Esophagus (tissue), 2 donors: ENCODE measurements around the gene GIT2. TPM values are rescaled to one million over a fixed set of nuclear protein-coding genes. Genes with fewer than 3 reads are reported as not detected.

Source experiments
- H3K27ac ChIP-seq, 2 donors: one replicate each; pipeline ENCODE4 v1.5.1; 2013; ENCODE audit warnings: low read depth in 2 of 2, mild to moderate bottlenecking in 2 of 2, inconsistent platforms in 1 of 2, low read length in 1 of 2, moderate library complexity in 1 of 2
- H3K27me3 ChIP-seq, 2 donors: one replicate each; pipeline ENCODE4 v1.6.1; 2013; ENCODE audit warnings: low read length in 2 of 2, control low read depth in 1 of 2, mild to moderate bottlenecking in 1 of 2; ENCODE audit not compliant: insufficient read depth in 2 of 2, control insufficient read depth in 1 of 2
- H3K36me3 ChIP-seq, 2 donors: one replicate each; pipeline ENCODE4 v1.6.1; 2013; ENCODE audit warnings: low read length in 1 of 2; ENCODE audit not compliant: control insufficient read depth in 2 of 2, insufficient read depth in 2 of 2
- H3K4me1 ChIP-seq, 2 donors: one replicate each; pipeline ENCODE4 v1.6.1; 2013; ENCODE audit warnings: low read length in 1 of 2; ENCODE audit not compliant: control insufficient read depth in 2 of 2, insufficient read depth in 2 of 2
- H3K4me3 ChIP-seq, 2 donors: one replicate each; pipeline ENCODE4 v1.5.1; 2013; ENCODE audit warnings: low read length in 2 of 2, mild to moderate bottlenecking in 2 of 2, low read depth in 1 of 2, moderate library complexity in 1 of 2
- H3K9me3 ChIP-seq, 2 donors: one replicate each; pipeline ENCODE4 v1.6.1; 2013; ENCODE audit warnings: mild to moderate bottlenecking in 2 of 2, low read depth in 1 of 2, low read length in 1 of 2, moderate library complexity in 1 of 2; ENCODE audit not compliant: control insufficient read depth in 2 of 2, insufficient read depth in 1 of 2
- WGBS, 2 donors: extraction: QIAGEN DNeasy Blood & Tissue Kit; methylation state at CpG; one replicate each; pipeline ENCODE4 v1.1.7; 2013; 5-methylcytosine and 5-hydroxymethylcytosine counted together
- polyA plus RNA-seq, 2 donors: library from polyadenylated mRNA; stranded (reverse); fragments of 200-250 nt; gene quantifications; one replicate each; pipeline ENCODE4 v1.2.3, GENCODE V29; 2013
- donor health status: healthy with polysubstance abuse.
- donor health status: Bipolar disorder and iron deficiency.

Gene GIT2
- polyA plus RNA-seq, 2 donors = 7.4 to 10.6 TPM

DNA sequence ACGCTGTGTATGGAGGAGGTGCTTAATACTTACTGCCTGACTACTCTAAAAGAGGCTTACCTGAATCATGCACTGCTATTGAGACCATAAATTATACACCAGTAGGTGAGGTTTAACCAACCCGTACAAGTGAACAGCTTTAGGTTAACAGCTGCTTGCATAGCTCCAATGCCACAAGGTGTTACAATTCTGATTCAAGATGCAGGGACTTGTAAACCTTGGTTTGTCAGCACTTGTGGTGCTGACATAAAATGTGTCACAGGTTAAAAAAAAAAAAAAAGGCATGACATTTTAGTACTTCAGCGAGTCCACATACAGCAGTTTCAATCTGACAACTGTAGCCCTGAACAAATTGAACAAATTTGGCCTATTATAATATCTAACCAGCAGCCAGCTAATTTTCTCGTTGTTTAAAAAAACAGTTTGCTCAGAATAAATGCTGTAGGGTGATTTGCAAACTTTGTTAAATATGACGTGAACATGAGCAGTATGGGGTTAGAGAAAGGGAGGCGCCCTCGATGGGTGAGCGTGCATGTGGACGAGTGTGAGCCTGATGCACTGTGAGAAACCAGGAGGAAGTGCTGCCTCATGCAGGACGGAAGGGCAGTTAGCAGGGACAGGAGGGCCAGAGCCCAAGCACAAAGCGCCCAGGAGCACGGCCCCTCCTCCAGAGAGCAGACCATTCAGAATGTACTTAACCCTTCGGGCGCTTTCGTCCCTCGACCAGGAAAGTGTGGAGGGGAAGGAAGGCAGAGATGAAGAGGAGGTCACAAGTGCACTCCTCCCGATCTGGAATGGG, 51.4 kb downstream of the GIT2 start:
- H3K4me3 ChIP-seq = no peak overlapping the region
- H3K4me1 ChIP-seq = no peaks in the 10 kb centered on the region
- peaks cover 3 to 12% of the 10 kb centered on the region in 2 donors for H3K36me3 ChIP-seq
- WGBS, 2 donors = 64 to 67% methylated on average over 17 of the region's 17 CpGs
- H3K27ac ChIP-seq = no peak overlapping the region
- no peaks in the 10 kb centered on the region for H3K9me3 ChIP-seq
- H3K27me3 ChIP-seq = no peaks in the 10 kb centered on the region

DNA sequence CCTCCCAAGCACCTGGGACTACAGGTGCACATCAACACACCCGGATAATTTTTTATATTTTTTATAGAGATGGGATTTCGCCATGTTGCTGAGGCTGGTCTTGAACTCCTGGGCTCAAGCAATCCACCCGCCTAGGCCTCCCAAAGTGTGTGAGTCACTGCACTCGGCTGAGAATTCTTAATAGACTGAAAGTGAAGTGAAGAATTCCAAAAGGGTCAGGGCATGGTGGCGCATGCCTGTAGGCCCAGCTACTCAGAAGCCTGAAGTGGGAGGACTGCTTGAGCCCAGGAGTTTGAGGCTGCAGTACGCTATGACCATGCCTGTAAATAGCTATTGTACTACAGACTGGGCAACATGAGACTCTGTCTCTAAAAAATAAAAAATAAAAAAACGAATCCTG, 52.4 kb downstream of the GIT2 start:
- H3K4me1 ChIP-seq = no peaks in the 10 kb centered on the region
- no peaks in the 10 kb centered on the region for H3K9me3 ChIP-seq
- peaks cover 6 to 15% of the 10 kb centered on the region in 2 donors for H3K36me3 ChIP-seq
- H3K4me3 ChIP-seq = no peak overlapping the region
- WGBS, 2 donors = 89 to 92% methylated on average over 7 of the region's 7 CpGs
- no peaks in the 10 kb centered on the region for H3K27me3 ChIP-seq
- no peak overlapping the region for H3K27ac ChIP-seq

- WGBS, 2 donors = 82 to 93% methylated on average over 6 of the region's 6 CpGs
- H3K27ac ChIP-seq = no peak overlapping the region
- H3K27me3 ChIP-seq = no peaks in the 10 kb centered on the region
- H3K36me3 ChIP-seq = peaks cover 6 to 16% of the 10 kb centered on the region in 2 donors
- no peaks in the 10 kb centered on the region for H3K4me1 ChIP-seq
- no peaks in the 10 kb centered on the region for H3K9me3 ChIP-seq
- no peak overlapping the region for H3K4me3 ChIP-seq
Observed at GRCh38 chr12:109940339-109940923, 55.7 kb downstream of the GIT2 start.

GRCh38 chr12:109939504-109939903, 56.7 kb downstream of the GIT2 start:
- WGBS, 2 donors = 89 to 91% methylated on average over 2 of the region's 2 CpGs
- no peak overlapping the region for H3K4me3 ChIP-seq
- no peaks in the 10 kb centered on the region for H3K4me1 ChIP-seq
- H3K27ac ChIP-seq = no peak overlapping the region
- no peaks in the 10 kb centered on the region for H3K27me3 ChIP-seq
- H3K36me3 ChIP-seq = peaks cover 3 to 12% of the 10 kb centered on the region in 2 donors
- H3K9me3 ChIP-seq = no peaks in the 10 kb centered on the region

DNA sequence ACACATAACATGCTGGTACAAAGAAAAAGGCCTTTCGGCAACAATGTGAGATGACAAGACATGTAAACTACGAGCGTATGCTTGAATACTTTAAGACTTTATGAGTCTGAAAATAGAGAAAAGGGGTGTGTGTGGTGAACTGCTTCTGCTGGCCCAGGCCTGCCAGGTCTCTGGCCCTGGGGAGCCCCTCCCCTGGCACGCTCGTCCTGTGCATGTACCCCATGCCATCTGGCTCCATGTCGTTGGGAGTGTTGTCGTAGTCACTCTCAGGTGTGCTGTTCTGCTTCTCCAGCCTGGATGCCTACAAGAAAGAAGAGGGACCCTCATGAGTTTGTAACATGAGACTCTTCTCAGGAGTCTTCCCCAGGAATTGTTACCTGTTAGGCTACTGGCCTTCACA, 57.2 kb downstream of the GIT2 start:
- WGBS, 2 donors = 81 to 85% methylated on average over 7 of the region's 7 CpGs
- H3K4me1 ChIP-seq = no peaks in the 10 kb centered on the region
- no peaks in the 10 kb centered on the region for H3K9me3 ChIP-seq
- H3K27me3 ChIP-seq = no peaks in the 10 kb centered on the region
- no peak overlapping the region for H3K27ac ChIP-seq
- H3K4me3 ChIP-seq = no peak overlapping the region
- peaks cover 3 to 10% of the 10 kb centered on the region in 2 donors for H3K36me3 ChIP-seq

DNA sequence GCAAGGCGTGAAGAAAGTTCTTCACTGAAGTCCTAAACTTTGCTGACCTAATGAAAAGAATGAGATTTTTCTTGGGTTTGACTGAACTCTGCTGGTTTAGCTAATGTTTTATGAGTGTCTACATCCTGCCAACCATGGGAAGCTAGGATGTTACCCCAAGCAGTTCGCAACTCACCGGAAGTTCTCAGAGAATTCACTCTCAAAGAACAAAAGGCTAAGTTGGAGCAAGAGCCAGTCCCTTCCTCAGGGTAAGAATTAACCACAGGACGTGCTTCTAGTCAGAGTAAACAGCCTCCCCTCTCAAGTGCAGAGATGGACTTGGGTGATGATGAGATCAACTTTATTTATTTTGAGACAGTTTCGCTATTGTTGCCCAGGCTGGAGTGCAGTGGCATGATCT, 58.8 kb downstream of the GIT2 start:
- no peak overlapping the region for H3K4me3 ChIP-seq
- H3K36me3 ChIP-seq = peaks cover 3 to 15% of the 10 kb centered on the region in 2 donors
- WGBS, 2 donors = 77 to 87% methylated on average over 5 of the region's 5 CpGs
- no peaks in the 10 kb centered on the region for H3K27me3 ChIP-seq
- no peaks in the 10 kb centered on the region for H3K4me1 ChIP-seq
- no peaks in the 10 kb centered on the region for H3K9me3 ChIP-seq
- H3K27ac ChIP-seq = no peak overlapping the region

GRCh38 chr12:109934026-109934425, 62.1 kb downstream of the GIT2 start:
- WGBS, 2 donors = 74 to 80% methylated on average over 5 of the region's 5 CpGs
- Histone ChIP-seq H3K36me3 (peaks cover 3 to 29% of the 10 kb centered on the region in 2 donors), H3K4me3 (no peak overlapping the region), H3K4me1 (no peaks in the 10 kb centered on the region), H3K27me3 (no peaks in the 10 kb centered on the region), H3K27ac (no peak overlapping the region), H3K9me3 (no peaks in the 10 kb centered on the region)

DNA sequence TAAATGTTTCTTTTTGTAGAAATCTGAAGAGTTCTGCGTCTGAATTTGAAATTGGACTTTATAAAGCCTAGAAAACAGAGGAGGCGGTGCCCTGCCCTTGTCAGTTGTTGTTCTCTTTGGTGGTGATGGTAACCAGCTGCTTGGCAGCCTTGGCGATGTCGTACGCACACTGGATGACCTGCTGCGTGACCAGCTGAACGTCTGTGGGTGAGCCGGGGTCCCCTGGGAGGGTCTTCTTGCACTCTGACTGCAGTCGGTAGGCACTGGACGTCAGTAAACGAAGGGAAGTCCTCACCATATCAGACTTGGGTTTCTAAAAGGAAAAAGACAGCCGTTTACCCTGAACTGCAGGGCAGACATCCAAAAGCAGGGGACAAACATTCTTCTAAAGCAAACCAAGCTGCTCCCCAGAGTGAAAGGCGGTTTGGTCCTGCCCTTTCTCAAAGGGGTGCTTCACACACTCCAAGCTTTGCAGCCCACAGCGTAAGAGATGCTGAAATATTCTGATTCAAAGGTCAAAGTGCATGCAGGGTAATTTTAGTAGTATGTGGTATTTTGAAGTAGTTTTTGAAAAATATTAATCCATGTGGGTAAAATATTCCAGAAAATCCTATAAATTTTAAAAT, 63.2 kb downstream of the GIT2 start:
- Histone ChIP-seq H3K27me3 (no peaks in the 10 kb centered on the region), H3K4me3 (no peak overlapping the region), H3K9me3 (no peaks in the 10 kb centered on the region), H3K36me3 (peaks cover 0 to 20% of the 10 kb centered on the region in 2 donors), H3K4me1 (no peaks in the 10 kb centered on the region), H3K27ac (peak overlapping the region; percentile 5 to 74)
- WGBS, 2 donors = 71 to 72% methylated on average over 14 of the region's 14 CpGs

- no peaks in the 10 kb centered on the region for H3K9me3 ChIP-seq
- H3K27me3 ChIP-seq = no peaks in the 10 kb centered on the region
- no peak overlapping the region for H3K27ac ChIP-seq
- no peaks in the 10 kb centered on the region for H3K4me1 ChIP-seq
- no peak overlapping the region for H3K4me3 ChIP-seq
- H3K36me3 ChIP-seq = peaks cover 0 to 24% of the 10 kb centered on the region in 2 donors
- WGBS, 2 donors = 80 to 94% methylated on average over 5 of the region's 5 CpGs
Observed at GRCh38 chr12:109931143-109931542, 65.0 kb downstream of the GIT2 start.
